Hematopoietic multipotent progenitor cell treated with erythropoietin and hydrocortisone succinate and interleukin-3 and kit ligand, for 6 days (in vitro differentiated cells): ENCODE results near the gene RPS18.

Experiments used
- DNase-seq: peaks from one replicate; pipeline ENCODE4 v3.0.0-alpha.2; 2015

Gene RPS18

GRCh38 chr6:33292996-33293682, 21.3 kb downstream of the RPS18 start:
- no peak for DNase-seq

DNA sequence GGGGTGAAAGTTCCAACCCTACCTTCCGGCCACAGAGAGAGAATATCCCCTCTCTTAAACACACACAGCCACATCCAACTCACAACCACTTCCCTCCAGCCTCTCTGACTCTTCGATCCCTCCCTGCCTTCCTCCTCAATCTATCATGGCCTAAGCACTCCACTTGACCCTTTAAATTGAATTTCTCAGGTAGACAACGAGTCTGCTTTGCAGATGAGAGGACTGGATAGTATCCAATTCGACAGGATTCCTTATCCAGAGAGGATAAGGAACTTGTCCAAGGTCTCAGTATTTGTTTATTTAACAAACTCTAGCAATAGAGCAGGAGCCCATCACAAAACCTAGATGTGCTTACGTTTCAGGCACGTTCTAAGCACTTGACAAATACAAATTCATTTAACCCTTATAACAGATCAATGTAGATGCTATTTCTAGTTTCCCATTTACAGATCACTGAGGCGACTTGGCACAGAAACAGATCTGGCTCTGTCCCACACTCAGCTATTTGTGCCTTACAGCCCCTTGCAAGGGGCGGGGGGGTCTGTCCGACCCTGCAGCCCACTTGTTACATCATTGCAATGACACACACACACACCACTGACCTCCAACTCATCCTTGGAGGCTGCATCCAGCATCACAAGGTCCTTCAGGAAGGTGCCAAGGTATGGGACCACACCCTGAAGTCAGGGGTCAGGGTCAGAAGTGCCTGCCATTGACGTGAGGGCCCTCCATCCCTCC, 22.4 kb downstream of the RPS18 start:
- no peak for DNase-seq

- DNase-seq, result no peak
Measured at GRCh38 chr6:33295621-33296369, 23.9 kb downstream of the RPS18 start.

- DNase-seq, result no peak
Measured at GRCh38 chr6:33296797-33297405, 25.0 kb downstream of the RPS18 start.

- DNase-seq, result no peak
Measured at GRCh38 chr6:33297406-33297955, 25.6 kb downstream of the RPS18 start.

DNA sequence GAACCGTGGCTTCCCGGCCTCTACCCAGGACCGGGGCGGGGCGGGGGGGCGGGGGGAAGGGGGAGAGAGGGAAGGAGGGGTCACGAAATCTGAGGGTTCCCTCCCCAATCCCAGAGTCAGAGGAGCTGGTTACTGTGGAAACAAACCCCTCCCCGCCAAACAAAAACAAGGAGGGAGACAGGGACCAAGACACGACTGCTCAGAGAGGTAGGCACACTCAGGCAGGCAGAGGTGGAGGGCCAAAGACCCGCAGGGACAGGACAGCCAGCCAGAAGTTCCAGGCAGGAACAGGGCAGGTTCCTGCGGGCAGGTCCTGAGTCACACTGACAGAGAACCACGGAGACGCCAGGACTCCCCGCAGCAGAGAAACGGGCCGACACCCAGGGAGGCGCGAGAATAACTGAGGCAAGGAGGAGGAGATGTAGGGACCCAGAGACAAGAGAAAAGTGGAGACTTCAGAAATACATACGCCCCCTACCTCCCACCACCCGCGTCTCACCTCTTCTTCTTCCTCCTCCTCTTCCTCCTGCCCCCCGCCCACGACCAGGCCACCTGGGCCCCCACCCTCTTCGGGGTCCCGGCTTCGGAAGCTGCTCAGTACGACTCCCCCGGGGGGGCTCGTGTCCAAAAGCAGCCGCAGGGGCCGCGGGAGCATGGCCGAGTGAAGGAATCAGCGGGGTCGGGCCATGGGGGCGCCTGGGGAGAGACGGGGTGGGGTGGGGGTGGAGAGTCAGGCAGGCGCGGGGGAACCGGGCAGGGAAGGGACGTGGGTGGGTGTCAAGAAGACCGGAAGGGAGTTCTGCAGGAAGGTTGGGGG, 26.3 kb downstream of the RPS18 start:
- peak; percentile 87 for DNase-seq

DNA sequence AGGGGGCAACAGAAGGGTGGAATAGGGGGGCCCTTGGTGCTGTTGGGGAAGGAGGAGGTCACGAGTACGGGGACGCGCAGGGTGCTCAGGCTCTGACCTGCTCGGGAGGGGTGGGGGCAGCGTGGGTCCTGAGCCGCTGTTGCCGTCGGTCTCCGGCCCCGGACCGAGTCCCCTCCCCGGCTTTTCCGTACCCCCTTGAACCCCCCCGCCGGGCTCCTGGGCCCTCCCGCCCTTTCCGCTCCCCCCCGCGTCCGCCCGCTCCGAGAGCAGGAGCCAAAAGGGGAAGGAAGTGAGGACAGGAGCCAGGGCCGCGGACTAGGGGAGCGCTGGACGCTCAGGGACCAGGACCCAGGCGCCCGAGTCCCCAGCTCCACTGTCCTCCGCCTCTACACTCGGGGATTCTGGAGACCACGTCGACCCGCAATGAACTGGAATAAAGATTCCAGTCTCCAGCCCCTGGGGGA, 26.9 kb downstream of the RPS18 start, which contains the start of gene RGL2:
Gene RGL2 (minus strand): TSS at position 170 of the 464 bp plus-strand sequence. CDS start 332 bp downstream, outside the sequence.
- peak; percentile 81 for DNase-seq

DNA sequence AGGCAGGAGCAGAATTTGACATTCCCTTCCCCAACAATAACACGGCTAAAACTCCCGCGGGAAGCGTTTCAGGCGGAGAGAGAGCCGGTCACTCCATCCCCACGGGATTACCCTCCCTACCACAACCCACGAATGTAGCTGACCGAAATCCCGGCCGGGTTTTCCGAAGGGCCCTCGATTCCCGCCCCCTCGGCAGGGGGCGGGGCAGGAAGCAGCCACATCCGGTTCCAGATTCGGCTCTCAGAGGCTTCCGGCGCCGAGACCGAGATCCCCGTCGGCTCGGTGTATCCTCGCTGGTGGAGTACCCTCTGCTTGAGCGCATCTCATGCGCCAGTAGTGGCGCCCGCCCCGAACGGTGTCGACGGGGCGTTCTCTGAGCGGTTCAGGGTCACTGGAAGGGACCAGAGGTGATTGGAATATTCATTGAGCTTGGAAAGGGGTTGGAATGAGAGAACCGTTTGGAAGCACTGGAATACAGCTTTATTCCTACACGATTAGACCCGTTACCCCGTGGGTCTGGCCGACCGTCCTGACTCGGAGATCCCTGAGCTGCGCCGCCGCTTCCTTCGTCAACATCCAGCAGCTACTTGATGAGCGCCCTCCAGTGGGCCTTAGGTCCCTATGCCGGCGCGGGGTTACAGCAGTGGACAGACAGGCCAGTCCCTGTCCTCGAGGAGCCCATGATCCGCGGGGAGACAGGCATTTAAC, 27.5 kb downstream of the RPS18 start:
- peak; percentile 97 for DNase-seq

DNA sequence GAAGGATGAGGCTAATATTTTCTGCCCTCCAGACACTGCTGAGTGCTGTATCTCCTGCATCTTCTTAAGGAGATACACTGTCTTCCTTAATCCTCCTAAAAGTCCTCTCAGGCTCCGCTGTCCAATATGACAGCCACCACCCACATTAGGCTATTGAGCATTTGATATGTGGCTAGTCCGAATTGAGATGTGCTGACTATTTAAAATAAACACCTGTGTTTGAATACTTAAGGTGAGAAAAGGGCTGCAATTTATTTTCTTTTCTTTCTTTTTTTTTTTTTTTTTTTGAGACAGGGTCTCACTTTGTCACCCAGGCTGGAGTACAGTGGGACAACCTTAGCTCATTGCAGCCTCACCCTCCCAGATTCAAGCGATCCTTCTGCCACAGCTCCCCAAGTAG, 30.0 kb downstream of the RPS18 start:
- DNase-seq, result no peak

- no peak for DNase-seq
Measured at GRCh38 chr6:33304216-33304615, 32.3 kb downstream of the RPS18 start.

GRCh38 chr6:33305052-33305451, 33.2 kb downstream of the RPS18 start:
- no peak for DNase-seq

DNA sequence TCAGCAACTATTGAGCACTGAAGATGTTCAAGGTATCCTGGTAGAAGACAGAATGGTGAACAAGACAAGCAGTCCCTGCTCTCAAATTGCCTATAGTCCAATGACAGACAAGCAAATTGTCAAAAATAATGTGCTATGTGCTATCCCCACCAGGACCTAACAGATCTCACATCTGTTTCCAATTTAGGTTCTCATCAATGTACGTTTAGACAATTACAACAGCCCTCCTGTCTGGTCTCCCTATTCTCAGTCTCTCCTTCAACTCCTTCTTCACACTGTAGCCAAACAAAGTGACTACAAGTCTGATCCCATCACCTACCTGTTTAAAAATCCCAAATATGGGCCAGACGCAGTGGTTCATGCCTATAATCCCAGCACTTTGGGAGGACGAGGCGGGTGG, 34.5 kb downstream of the RPS18 start:
- no peak for DNase-seq

GRCh38 chr6:33312361-33313104, 40.7 kb downstream of the RPS18 start:
- peak; percentile 91 for DNase-seq

GRCh38 chr6:33313105-33313708, 41.3 kb downstream of the RPS18 start:
- DNase-seq, result peak; percentile 62

GRCh38 chr6:33313709-33314514, 42.0 kb downstream of the RPS18 start, which contains the start of gene TAPBP:
Gene TAPBP, minus strand, starts transcription at chr6:33314078. Its CDS starts 37 bp downstream, at chr6:33314041.
- DNase-seq, result peak; percentile 75

DNA sequence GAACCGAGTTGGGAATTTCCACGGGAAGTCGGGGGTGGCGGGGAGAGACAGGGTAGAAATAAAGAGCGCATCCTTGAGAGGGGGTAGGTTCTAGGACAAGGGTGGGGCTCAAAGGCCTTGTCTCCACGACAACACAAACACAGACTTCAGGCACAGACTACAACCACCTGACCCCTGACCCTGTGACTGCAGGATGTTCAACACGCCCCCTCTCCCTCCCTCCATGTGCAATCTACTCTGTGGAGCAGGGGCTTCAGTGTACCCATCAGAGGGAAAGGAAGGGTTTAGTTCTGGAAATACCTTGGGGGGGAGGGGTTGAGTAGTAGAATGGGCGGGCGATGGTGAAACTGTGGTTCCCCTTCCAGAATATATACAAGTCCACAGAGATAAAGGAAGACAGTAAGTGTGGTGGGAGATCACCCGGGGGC, 42.7 kb downstream of the RPS18 start:
- DNase-seq, result peak; percentile 87

DNA sequence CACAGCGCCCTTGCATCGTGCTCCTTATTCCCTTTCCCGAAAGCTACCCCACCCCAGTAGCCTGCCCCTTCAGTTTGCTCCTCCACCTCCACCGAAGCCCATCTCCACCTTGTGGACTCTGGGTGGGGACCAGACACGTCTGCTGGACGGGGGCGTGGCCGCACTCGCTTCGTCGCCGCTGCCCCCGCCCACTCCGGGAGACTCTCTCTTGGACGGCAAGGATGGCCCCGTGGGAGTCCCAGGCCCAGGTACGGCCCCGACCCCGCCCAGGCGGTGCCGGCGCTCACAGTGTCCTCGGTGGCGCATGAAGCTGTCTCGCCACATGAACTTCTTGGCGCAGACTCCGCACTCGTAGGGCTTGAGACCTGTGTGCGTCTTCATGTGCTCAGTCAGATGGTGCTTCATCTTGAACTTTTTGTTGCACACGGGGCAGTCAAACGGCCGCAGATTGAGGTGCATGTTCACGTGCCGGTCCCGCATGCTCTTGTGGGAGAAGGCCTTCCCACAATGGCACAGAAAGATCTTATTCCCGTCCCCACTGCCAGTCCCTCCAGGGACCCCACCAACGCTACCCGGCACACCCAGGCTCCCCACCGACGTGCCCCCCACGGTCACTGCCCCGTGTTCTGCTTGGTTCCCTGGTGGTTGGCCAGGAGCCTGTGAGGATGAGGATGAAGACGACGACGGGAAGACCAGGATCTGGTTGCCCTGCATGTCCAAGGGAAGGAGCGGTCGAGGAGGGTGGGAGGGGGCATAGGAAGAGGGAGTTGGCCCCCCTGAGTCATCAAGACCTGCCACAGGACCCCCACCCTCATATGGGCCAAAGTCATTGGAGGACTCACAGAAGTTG, 43.3 kb downstream of the RPS18 start:
- peak; percentile 55 for DNase-seq
